Loucy (cell line): ENCODE results near the gene SCAP.

Experiments used
- CTCF ChIP-seq: fragments of 200-600 bp; sonication (generic); conservative IDR thresholded peaks from 2 replicates; pipeline ENCODE4 v1.5.1; 2014; ENCODE audit warnings: mild to moderate bottlenecking, antibody characterized with exemption, low read length
- EZH2phosphoT487 ChIP-seq: fragments of 200-600 bp; IDR thresholded peaks from 2 replicates; pipeline ENCODE4 v1.6.1; 2018; ENCODE audit warnings: antibody characterized with exemption, mild to moderate bottlenecking, moderate library complexity, borderline replicate concordance

- no peak; the same call in 1 of the 2 replicates for TF ChIP-seq CTCF
- no peak for TF ChIP-seq EZH2phosphoT487
Observed at GRCh38 chr3:47381317-47382157, 94.2 kb downstream of the SCAP start.
